Activated naive CD4-positive, alpha-beta T cell treated with anti-CD3 and anti-CD28 coated beads for 36 hours (primary cell): Measurements from ENCODE around the gene PLVAP. TPM values are rescaled to one million over a fixed set of nuclear protein-coding genes. Genes with fewer than 3 reads are reported as not detected.
A peak's percentile ranks its signal among the peaks of the same experiment; 100 is the strongest.

Experiments used
- CTCF ChIA-PET: fragments of 350-600 bp; sonication (Branson Sonifier 250); formaldehyde crosslinking; loops from one replicate; lab custom pipeline; 2021; ENCODE audit warnings: antibody characterized with exemption; lab: Charles Lee
- DNase-seq: peaks from one replicate; pipeline ENCODE4 v3.0.0-alpha.2; 2020
- H3K27ac Mint-ChIP-seq: one replicate; pipeline ENCODE4 v1.8.0; 2021; ENCODE audit warnings: mild to moderate bottlenecking, mixed read lengths
- H3K27me3 Mint-ChIP-seq: one replicate; pipeline ENCODE4 v1.8.0; 2021; ENCODE audit warnings: low read depth, mixed read lengths
- H3K36me3 Mint-ChIP-seq: one replicate; pipeline ENCODE4 v1.8.0; 2021; ENCODE audit warnings: low read depth, mixed read lengths
- H3K4me1 Mint-ChIP-seq: one replicate; pipeline ENCODE4 v1.8.0; 2021; ENCODE audit warnings: low read depth, mixed read lengths
- H3K4me3 Mint-ChIP-seq: one replicate; pipeline ENCODE4 v1.8.0; 2021; ENCODE audit warnings: mild to moderate bottlenecking, moderate library complexity, mixed read lengths
- H3K9me3 Mint-ChIP-seq: one replicate; pipeline ENCODE4 v1.8.0; 2021; ENCODE audit warnings: mixed read lengths
- intact Hi-C: fragments of 100-400 bp; cut with micrococcal nuclease; formaldehyde crosslinking; loops from one replicate; pipeline ENCODE4 v1.15.1; 2023
- total RNA-seq, 2 experiments: library from RNA; stranded (reverse); gene quantifications; one replicate each; pipeline ENCODE4 v1.2.3, GENCODE V29; 2021

PLVAP gene, protein sequence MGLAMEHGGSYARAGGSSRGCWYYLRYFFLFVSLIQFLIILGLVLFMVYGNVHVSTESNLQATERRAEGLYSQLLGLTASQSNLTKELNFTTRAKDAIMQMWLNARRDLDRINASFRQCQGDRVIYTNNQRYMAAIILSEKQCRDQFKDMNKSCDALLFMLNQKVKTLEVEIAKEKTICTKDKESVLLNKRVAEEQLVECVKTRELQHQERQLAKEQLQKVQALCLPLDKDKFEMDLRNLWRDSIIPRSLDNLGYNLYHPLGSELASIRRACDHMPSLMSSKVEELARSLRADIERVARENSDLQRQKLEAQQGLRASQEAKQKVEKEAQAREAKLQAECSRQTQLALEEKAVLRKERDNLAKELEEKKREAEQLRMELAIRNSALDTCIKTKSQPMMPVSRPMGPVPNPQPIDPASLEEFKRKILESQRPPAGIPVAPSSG
- total RNA-seq: not detected

DNA sequence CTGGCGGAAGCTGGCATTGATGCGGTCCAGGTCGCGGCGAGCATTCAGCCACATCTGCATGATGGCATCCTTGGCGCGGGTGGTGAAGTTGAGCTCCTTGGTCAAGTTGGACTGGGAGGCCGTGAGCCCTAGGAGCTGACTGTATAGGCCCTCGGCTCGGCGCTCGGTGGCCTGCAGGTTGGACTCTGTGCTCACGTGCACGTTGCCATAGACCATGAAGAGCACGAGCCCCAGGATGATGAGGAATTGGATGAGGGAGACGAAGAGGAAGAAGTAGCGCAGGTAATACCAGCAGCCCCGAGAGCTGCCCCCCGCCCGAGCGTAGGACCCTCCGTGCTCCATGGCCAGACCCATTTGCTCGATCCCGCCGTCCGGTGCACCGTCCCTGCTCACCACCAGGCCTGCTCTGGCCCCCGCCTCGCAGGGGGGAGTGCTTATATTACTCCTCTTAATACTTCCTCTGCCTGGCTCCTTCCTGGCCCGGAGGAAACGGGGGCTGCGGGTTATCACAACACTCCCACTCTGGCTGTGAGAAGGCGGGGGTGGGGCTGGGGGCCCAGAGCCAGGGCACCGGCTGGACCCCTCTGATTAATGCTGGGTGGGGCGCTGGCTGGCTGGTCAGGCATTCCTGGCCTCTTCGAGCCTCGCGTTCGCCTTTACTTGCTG is at the start of gene PLVAP:
Gene PLVAP, minus strand, starts transcription at position 408 of the 666 bp plus-strand sequence. Its CDS starts 54 bp downstream, at position 354.
- no peak for DNase-seq
- H3K27ac Mint-ChIP-seq: no peak within 1 kb of the TSS
- peaks cover 8% of the 10 kb centered on the region for H3K27me3 Mint-ChIP-seq
- H3K4me1 Mint-ChIP-seq: peaks cover 3% of the 10 kb centered on the region
- peaks cover 7% of the 10 kb centered on the region for H3K9me3 Mint-ChIP-seq
- no peaks in the 10 kb centered on the region for H3K36me3 Mint-ChIP-seq
- intact Hi-C loops: no loop called here
- CTCF ChIA-PET: interaction anchor here (0.7 kb wide), 1 partner anchor 57 kb away, joined by 5 read pairs; no protein-coding TSS in a partner anchor
- H3K4me3 Mint-ChIP-seq: no peak within 1 kb of the TSS

DNA sequence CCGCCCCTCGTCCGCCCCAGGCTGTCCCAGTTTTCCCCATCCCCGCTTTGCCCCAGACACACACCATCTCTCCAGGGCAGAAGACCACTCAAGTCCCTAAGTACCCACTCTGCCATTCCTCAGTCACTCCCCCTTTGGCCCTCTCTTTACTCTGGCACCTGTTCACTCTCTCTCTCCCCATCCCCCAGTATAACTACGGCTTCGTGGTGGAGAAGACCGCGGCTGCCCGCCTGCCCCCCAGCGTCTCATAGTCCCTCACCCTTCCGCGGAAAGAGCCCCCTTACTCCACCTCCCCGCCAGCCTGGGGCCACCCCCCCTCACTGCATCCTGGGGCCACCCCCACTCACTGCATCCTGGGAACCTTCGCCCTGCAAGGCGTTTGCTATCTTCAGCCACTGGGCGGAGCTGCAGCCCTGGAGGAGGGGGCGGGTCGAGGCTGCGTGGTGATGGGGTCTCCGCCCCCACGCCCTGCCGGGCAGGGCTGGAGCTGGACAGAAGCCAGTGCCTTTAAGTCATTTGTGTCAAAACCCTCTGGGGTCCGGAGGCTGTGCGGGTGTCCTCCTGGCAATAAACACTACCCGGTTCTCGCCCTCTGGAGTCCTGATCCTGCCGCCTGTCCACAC is 47.7 kb upstream of the PLVAP start:
- Mint-ChIP-seq H3K9me3 (no peaks in the 10 kb centered on the region), H3K27ac (no peak overlapping the region)
- CTCF ChIA-PET: interaction anchor here (1.1 kb wide), 1 partner anchor 22 kb away, joined by 3 read pairs; no protein-coding TSS in a partner anchor

DNA sequence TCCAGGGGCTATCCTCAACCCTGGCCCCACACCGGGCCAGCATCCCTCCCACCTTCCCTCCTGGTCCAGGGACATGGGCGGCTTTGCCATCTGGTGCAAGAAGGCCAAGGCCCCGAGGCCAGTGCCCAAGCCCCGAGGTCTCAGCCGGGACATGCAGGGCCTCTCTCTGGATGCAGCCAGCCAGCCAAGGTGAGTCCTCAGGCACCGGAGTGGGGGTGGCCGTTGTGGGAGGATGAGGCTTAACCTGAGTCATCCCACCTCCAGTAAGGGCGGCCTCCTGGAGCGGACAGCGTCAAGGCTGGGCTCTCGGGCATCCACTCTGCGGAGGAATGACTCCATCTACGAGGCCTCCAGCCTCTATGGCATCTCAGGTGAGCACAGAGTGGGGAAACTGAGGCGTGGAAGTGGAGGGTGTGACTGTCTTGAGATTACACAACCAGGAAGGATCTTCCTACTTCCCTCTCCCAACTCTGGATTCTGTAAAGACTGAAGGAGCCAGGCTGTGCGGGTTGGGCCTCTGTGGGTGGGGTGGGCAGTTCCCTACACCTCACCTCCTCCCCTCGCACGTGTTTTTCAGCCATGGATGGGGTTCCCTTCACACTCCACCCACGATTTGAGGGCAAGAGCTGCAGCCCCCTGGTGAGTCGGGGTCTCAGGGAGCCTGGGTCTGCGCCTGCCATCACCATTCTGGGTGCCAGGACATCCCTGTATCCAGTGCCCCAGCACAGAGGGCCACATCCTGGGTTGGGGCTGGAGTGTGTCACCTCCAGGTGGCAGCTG is 46.5 kb upstream of the PLVAP start:
- no peaks in the 10 kb centered on the region for H3K36me3 Mint-ChIP-seq
- CTCF ChIA-PET: interaction anchor here (0.7 kb wide), 1 partner anchor 312 kb away, joined by 4 read pairs; no protein-coding TSS in a partner anchor
- peaks cover 17% of the 10 kb centered on the region for H3K4me1 Mint-ChIP-seq
- no peak for DNase-seq
- no peaks in the 10 kb centered on the region for H3K27me3 Mint-ChIP-seq
- H3K27ac Mint-ChIP-seq: no peak overlapping the region
- intact Hi-C loops: loop anchor here (2.0 kb wide), 1 partner anchor 25 kb away; the partner anchor contains the start of gene TMEM221
- H3K4me3 Mint-ChIP-seq: no peak overlapping the region
- no peaks in the 10 kb centered on the region for H3K9me3 Mint-ChIP-seq

More for the DNA sequence above, 47.7 kb upstream of the PLVAP start:
- H3K27me3 Mint-ChIP-seq: no peaks in the 10 kb centered on the region
- H3K4me1 Mint-ChIP-seq: peaks cover 7% of the 10 kb centered on the region
- DNase-seq: peak; percentile 69
- H3K36me3 Mint-ChIP-seq: no peaks in the 10 kb centered on the region
- no peak overlapping the region for H3K4me3 Mint-ChIP-seq
- intact Hi-C loops: loop anchor here (1.0 to 2.0 kb wide), 2 partner anchors 24 to 41 kb away; partner anchors contain the start of gene TMEM221

DNA sequence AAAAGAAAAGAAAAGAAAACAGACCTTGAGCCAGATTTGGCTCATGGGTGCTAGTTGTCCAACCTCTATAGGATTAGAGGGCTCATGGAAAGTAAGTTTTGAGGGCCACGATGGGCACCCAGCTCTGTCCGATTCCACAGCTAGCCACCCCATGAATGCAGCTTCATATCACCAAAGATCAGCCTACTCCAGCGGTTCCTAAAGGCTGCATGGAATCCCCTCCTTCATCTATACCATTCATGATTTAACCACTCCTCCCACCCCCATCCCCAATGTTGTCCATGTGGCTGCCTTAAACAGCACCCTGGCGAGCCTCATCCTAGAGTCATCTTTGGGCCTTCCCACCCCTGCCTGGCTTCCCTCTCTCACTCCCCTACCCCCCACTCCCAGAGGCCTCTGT is 44.8 kb upstream of the PLVAP start:
- DNase-seq: no peak
- peaks cover 1% of the 10 kb centered on the region for H3K36me3 Mint-ChIP-seq
- no peak overlapping the region for H3K4me3 Mint-ChIP-seq
- H3K27me3 Mint-ChIP-seq: no peaks in the 10 kb centered on the region
- H3K9me3 Mint-ChIP-seq: no peaks in the 10 kb centered on the region
- CTCF ChIA-PET: interaction anchor here (0.6 to 1.3 kb wide), 2 partner anchors 19 to 302 kb away, joined by 4 to 5 read pairs; no protein-coding TSS in a partner anchor
- intact Hi-C loops: no loop called here
- H3K4me1 Mint-ChIP-seq: peaks cover 17% of the 10 kb centered on the region
- H3K27ac Mint-ChIP-seq: no peak overlapping the region

DNA sequence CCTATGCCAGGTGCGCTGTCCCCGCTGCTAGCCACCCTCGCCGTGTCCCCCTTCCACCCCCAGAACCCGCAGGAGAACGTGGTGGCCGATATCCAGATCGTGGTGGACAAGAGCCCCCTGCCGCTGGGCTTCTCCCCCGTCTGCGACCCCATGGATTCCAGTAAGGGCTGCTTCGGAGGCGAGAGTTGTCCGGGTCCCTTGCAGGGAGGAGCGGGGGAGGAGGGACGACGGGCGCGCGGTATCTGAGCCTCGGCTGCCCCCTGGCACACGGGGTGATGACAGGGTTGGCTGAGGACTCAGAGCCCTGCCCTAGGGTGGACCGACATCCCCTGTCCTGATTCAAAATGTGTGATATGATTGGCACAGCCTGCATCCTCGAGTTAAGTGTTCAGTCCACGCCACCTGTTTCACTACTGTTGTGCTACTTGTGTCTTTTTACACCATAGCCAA is 43.4 kb upstream of the PLVAP start:
- H3K4me1 Mint-ChIP-seq: peaks cover 17% of the 10 kb centered on the region
- peak overlapping the region; percentile 87 for H3K4me3 Mint-ChIP-seq
- CTCF ChIA-PET: interaction anchor here (1.0 to 1.4 kb wide), 3 partner anchors 8 to 26 kb away, joined by 4 to 5 read pairs (median 5); partner anchors contain the start of gene CCDC194
- no peaks in the 10 kb centered on the region for H3K9me3 Mint-ChIP-seq
- DNase-seq: peak; percentile 52
- H3K36me3 Mint-ChIP-seq: peaks cover 3% of the 10 kb centered on the region
- intact Hi-C loops: loop anchor here (1.0 kb wide), 1 partner anchor 25 kb away; no protein-coding TSS in a partner anchor
- H3K27me3 Mint-ChIP-seq: no peaks in the 10 kb centered on the region
- no peak overlapping the region for H3K27ac Mint-ChIP-seq

DNA sequence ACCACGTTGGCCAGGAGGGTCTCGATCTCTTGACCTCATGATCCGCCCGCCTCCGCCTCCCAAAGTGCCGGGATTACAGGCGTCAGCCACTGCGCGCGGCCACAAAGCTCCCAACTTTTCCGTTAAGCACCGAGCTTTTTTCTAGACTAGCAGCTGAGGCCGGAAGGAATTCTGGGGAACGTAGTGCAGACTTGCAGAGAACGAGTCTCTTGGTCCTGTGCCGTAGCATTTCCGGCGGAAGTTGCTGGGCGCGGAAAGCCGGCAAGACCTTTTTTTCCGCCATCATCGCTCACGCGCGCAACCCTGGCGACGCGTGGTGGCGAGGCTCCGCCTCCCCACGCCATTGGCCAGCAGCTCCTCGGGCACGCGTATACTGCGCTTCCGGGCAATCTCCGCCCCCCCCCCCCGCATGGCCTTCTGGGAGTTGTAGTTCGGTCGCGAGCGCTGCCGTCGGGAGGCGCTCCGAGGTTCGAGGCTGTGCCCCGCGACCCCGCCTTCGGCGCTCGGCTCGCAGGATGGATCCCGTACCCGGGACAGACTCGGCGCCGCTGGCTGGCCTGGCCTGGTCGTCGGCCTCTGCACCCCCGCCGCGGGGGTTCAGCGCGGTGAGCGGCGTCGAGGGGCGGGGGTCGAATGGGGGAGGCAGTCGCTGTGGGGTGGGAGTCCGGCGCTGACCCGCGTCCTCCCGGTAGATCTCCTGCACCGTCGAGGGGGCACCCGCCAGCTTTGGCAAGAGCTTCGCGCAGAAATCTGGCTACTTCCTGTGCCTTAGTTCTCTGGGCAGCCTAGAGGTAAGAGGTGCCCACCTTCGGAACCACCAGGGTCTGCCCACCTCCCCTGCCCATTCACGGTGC is 42.7 kb upstream of the PLVAP start, which contains the start of gene MVB12A:
Gene MVB12A, plus strand, starts transcription at position 427 of the 854 bp plus-strand sequence. Its CDS starts 89 bp downstream, at position 516.
- peaks cover 17% of the 10 kb centered on the region for H3K4me1 Mint-ChIP-seq
- peak; percentile 98 for DNase-seq
- CTCF ChIA-PET: interaction anchor here (0.6 to 1.7 kb wide), 8 partner anchors 9 to 46 kb away, joined by 3 to 8 read pairs (median 4); partner anchors contain the start of gene CCDC194
- peak within 1 kb of the TSS; percentile 87 for H3K4me3 Mint-ChIP-seq
- intact Hi-C loops: loop anchor here (1.0 kb wide), 6 partner anchors 15 to 153 kb away; partner anchors contain the start of genes BABAM1, BST2, DDA1 and GTPBP3
- H3K36me3 Mint-ChIP-seq: peaks cover 3% of the 10 kb centered on the region
- no peaks in the 10 kb centered on the region for H3K27me3 Mint-ChIP-seq
- H3K9me3 Mint-ChIP-seq: no peaks in the 10 kb centered on the region
- peak within 1 kb of the TSS; percentile 87 for H3K27ac Mint-ChIP-seq

DNA sequence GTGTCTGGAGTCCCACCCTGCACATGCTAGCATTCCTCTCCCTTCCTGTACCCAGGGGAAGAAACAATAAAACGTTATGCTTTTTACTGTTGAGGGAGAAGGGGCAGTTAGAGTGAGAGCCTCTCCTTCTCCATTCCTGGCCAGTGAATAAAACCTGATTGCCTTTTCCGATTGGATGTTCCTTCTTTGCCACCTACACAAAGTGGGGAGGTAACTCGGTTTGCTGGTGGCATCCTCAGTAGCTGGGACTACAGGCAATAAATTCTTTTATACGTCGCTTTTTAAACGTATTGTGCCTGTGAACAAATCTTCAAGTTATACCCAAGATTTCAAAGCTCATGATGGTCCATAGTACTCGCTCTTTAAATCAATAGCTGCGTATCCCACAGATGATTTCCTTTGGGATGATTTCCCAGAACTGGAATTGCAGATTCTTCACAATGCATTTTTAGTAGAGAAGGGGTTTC is 42.0 kb upstream of the PLVAP start:
- Mint-ChIP-seq H3K27me3 (no peaks in the 10 kb centered on the region), H3K4me3 (peak overlapping the region; percentile 87), H3K9me3 (no peaks in the 10 kb centered on the region), H3K36me3 (peaks cover 4% of the 10 kb centered on the region), H3K27ac (peak overlapping the region; percentile 87), H3K4me1 (peaks cover 14% of the 10 kb centered on the region)
- no peak for DNase-seq
- intact Hi-C loops: loop anchor here (1.0 kb wide), 5 partner anchors 14 to 152 kb away; partner anchors contain the start of genes BABAM1, BST2, DDA1 and GTPBP3
- CTCF ChIA-PET: interaction anchor here (0.8 to 1.7 kb wide), 7 partner anchors 10 to 47 kb away, joined by 3 to 8 read pairs (median 4); partner anchors contain the start of gene CCDC194

DNA sequence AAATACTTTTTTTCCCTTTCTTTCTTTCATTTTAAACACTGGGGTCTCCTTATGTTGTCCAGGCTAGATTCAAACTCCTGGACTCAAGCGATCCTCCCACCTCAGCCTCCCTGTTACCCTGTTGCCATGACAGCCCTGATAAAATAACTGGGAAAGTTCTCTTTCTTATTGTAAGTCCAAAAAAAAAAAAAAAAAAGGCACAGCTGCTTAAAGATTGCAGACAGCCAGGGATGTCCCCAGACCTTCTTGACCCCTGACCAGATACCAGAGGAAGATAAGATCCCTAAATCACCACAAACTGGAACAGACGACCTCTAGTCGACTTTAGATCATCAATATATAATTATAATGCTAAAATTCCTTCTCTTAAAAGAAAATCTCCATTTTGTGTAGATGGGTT is 41.6 kb upstream of the PLVAP start:
- Mint-ChIP-seq H3K9me3 (no peaks in the 10 kb centered on the region), H3K4me1 (peaks cover 14% of the 10 kb centered on the region), H3K4me3 (peak overlapping the region; percentile 87), H3K27ac (peak overlapping the region; percentile 87), H3K36me3 (peaks cover 7% of the 10 kb centered on the region), H3K27me3 (no peaks in the 10 kb centered on the region)
- intact Hi-C loops: loop anchor here (1.0 kb wide), 5 partner anchors 13 to 151 kb away; partner anchors contain the start of genes BABAM1, BST2, DDA1 and GTPBP3
- no peak for DNase-seq
- CTCF ChIA-PET: interaction anchor here (1.1 to 1.7 kb wide), 2 partner anchors 12 to 16 kb away, joined by 3 to 4 read pairs; no protein-coding TSS in a partner anchor

DNA sequence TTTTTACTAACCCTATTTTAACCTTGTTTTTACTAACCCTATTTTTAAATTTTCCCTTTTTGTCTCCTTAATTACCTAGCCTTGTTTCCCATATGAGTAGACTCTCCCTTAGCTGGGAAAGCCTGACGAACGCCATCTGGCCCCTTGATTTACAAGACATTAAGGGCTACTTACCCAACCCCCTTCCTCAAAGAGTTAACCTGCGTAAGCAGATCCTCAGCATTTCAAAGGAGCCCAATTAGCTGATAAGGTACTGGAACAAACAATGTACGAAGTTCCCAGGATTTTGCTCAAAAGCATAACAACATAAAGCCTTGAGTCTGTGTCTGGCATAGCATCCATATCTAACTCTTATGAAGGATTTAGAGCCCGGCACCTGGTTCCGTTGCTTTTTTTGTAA is 38.0 kb upstream of the PLVAP start:
- Mint-ChIP-seq H3K9me3 (no peaks in the 10 kb centered on the region), H3K27me3 (no peaks in the 10 kb centered on the region), H3K36me3 (peaks cover 16% of the 10 kb centered on the region), H3K27ac (no peak overlapping the region), H3K4me3 (no peak overlapping the region), H3K4me1 (peaks cover 14% of the 10 kb centered on the region)
- intact Hi-C loops: no loop called here
- CTCF ChIA-PET: no interaction called here
- DNase-seq: no peak

DNA sequence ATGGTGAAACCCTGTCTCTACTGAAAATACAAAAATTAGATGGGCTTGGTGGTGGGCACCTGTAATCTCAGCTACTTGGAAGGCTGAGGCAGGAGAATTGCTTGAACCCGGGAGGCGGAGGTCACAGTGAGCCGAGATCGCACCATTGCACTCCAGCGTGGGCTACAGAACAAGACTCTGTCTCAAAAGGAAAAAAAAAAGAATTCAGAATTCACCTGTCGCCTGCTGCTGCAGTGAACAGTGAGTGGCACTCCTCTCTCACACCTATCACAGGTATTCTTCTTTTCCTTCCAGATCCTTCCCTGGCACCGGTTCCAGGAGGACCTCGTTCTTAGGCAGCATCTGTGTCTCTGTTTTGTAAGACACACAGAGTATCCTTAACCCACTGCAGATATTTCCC is 37.0 kb upstream of the PLVAP start:
- CTCF ChIA-PET: no interaction called here
- peaks cover 11% of the 10 kb centered on the region for H3K4me1 Mint-ChIP-seq
- H3K9me3 Mint-ChIP-seq: no peaks in the 10 kb centered on the region
- intact Hi-C loops: no loop called here
- H3K36me3 Mint-ChIP-seq: peaks cover 16% of the 10 kb centered on the region
- no peaks in the 10 kb centered on the region for H3K27me3 Mint-ChIP-seq
- DNase-seq: no peak
- H3K4me3 Mint-ChIP-seq: no peak overlapping the region
- H3K27ac Mint-ChIP-seq: no peak overlapping the region
